HepG2 (cell line): ENCODE results near the gene TSPAN5. TPM values are rescaled to one million over a fixed set of nuclear protein-coding genes. Genes with fewer than 3 reads are reported as not detected.
A peak's percentile ranks its signal among the peaks of the same experiment; 100 is the strongest.

Source experiments
- ATAC-seq: fragments of 200-7000 bp; cut with Tn5 transposase; 3 replicates; pipeline ENCODE4 v1.9.1; 2020; ENCODE audit warnings: mild to moderate bottlenecking, moderate library complexity
- BruUV-seq: library from RNA; stranded (reverse); fragments of 400-500 nt; replicated peaks from 2 replicates; lab custom pipeline; 2021; lab: Mats Ljungman, UMichigan
- CTCF ChIA-PET: fragments of 300-600 bp; formaldehyde crosslinking; extraction: SDS; loops from one replicate; lab custom pipeline; 2021; ENCODE audit warnings: low total read pairs, inconsistent platforms, low intra/inter-chr PET ratio; lab: Yijun Ruan, JAX
- POLR2A ChIA-PET: fragments of 350-600 bp; sonication (Branson Sonifier 250); formaldehyde crosslinking; loops from one replicate; lab custom pipeline; 2020; ENCODE audit warnings: antibody characterized with exemption, inconsistent platforms; lab: Yijun Ruan, JAX
- DNase-seq: peaks from one replicate; pipeline ENCODE4 v3.0.0-alpha.2; 2015; ENCODE audit warnings: low spot score
- FAIRE-seq: peaks from 3 replicates; lab custom pipeline; 2011; peaks lifted over from hg19 to GRCh38; lab: Jason Lieb, UNC
- H2AFZ ChIP-seq: one replicate; pipeline ENCODE4 v1.6.1; 2011; ENCODE audit warnings: low read length, inconsistent platforms
- H3K27ac ChIP-seq: fragments of 300-600 bp; 3 replicates; pipeline ENCODE4 v1.8.0; 2011; ENCODE audit warnings: mixed run types, mild to moderate bottlenecking, mixed read lengths, low read length, inconsistent platforms; ENCODE audit not compliant: insufficient read depth; ENCODE audit errors: extremely low read length
- H3K27me3 ChIP-seq, 2 experiments: fragments of 200-600 bp in 1 of 2; 2 replicates in 1 of 2; 3 replicates in 1 of 2; pipeline versions ENCODE4 v1.6.0 to v1.8.0; 2011; ENCODE audit warnings: low read length in 2 of 2, mild to moderate bottlenecking in 2 of 2, moderate library complexity in 2 of 2, inconsistent platforms in 1 of 2; ENCODE audit not compliant: insufficient read depth in 2 of 2, control insufficient read depth in 1 of 2
- H3K36me3 ChIP-seq, 2 experiments: fragments of 200-600 bp in 1 of 2; replicated peaks in 1 of 2; 2 replicates in 1 of 2; 3 replicates in 1 of 2; pipeline versions ENCODE4 v1.5.1 to v1.8.0; 2011; ENCODE audit warnings: low read length in 2 of 2, inconsistent platforms in 1 of 2; ENCODE audit not compliant: insufficient read depth in 2 of 2, control insufficient read depth in 1 of 2
- H3K4me1 ChIP-seq: 2 replicates; pipeline ENCODE4 v1.5.1; 2012; ENCODE audit warnings: low read length, inconsistent platforms; ENCODE audit not compliant: insufficient read depth
- H3K4me2 ChIP-seq: 2 replicates; pipeline ENCODE4 v1.6.0; 2011; ENCODE audit warnings: low read depth, low read length, inconsistent platforms
- H3K4me3 ChIP-seq, 3 experiments: fragments of 200-600 bp in 1 of 3; sonication (generic), shearing (Covaris generic) in 1 of 3; replicated peaks in 1 of 3; 2 replicates each; pipeline ENCODE4 v1.5.1; 2011 to 2016; ENCODE audit warnings: low read length in 3 of 3, inconsistent platforms in 2 of 3, low read depth in 2 of 3, mild to moderate bottlenecking in 2 of 3, control low read depth in 1 of 3, mixed read lengths in 1 of 3; ENCODE audit not compliant: insufficient read depth in 1 of 3
- H3K79me2 ChIP-seq: one replicate; pipeline ENCODE4 v1.6.1; 2011; ENCODE audit warnings: low read length, inconsistent platforms; ENCODE audit not compliant: insufficient read depth
- H3K9ac ChIP-seq: 2 replicates; pipeline ENCODE4 v1.6.0; 2011; ENCODE audit warnings: mild to moderate bottlenecking, low read depth, low read length, inconsistent platforms; ENCODE audit not compliant: insufficient read depth
- H3K9me3 ChIP-seq: 2 replicates; pipeline ENCODE4 v1.5.1; 2012; ENCODE audit warnings: mild to moderate bottlenecking, low read length
- H4K20me1 ChIP-seq: 2 replicates; pipeline ENCODE4 v1.6.0; 2011; ENCODE audit warnings: inconsistent platforms, mild to moderate bottlenecking, low read length, moderate library complexity; ENCODE audit not compliant: insufficient read depth
- BRCA1 ChIP-seq: sonication (generic); formaldehyde crosslinking; IDR thresholded peaks from 2 replicates; pipeline ENCODE4 v1.4.0; 2020; ENCODE audit warnings: missing genetic modification reagents
- GABPB1 ChIP-seq: IDR thresholded peaks from 2 replicates; pipeline ENCODE4 v1.6.1; 2016; ENCODE audit warnings: mild to moderate bottlenecking, missing genetic modification reagents, moderate library complexity, missing compliant biosample characterization
- GLI4 ChIP-seq: sonication (generic); formaldehyde crosslinking; IDR thresholded peaks from 2 replicates; pipeline ENCODE4 v1.5.1; 2020; ENCODE audit warnings: missing genetic modification reagents, mild to moderate bottlenecking, moderate library complexity, borderline replicate concordance
- GTF2F1 ChIP-seq: fragments of 150-350 bp; IDR thresholded peaks from 2 replicates; pipeline ENCODE4 v1.6.1; 2014; ENCODE audit warnings: low read length
- JUN ChIP-seq: sonication (generic); formaldehyde crosslinking; IDR thresholded peaks from 2 replicates; pipeline ENCODE4 v1.4.0; 2020; ENCODE audit warnings: mild to moderate bottlenecking, missing genetic modification reagents
- KLF12 ChIP-seq: sonication (generic); formaldehyde crosslinking; IDR thresholded peaks from 2 replicates; pipeline ENCODE4 v1.4.0; 2020; ENCODE audit warnings: missing genetic modification reagents, borderline replicate concordance
- SMYD3 ChIP-seq: sonication (generic); formaldehyde crosslinking; IDR thresholded peaks from 2 replicates; pipeline ENCODE4 v1.8.1; 2023; ENCODE audit warnings: mild to moderate bottlenecking, missing genetic modification reagents
- SP140L ChIP-seq: sonication (generic); formaldehyde crosslinking; IDR thresholded peaks from 2 replicates; pipeline ENCODE4 v1.4.0; 2020; ENCODE audit warnings: missing genetic modification reagents, borderline replicate concordance
- TEF ChIP-seq: sonication (generic); formaldehyde crosslinking; IDR thresholded peaks from 2 replicates; pipeline ENCODE4 v1.5.0; 2020; ENCODE audit warnings: missing genetic modification reagents
- TSC22D2 ChIP-seq: sonication (generic); formaldehyde crosslinking; IDR thresholded peaks from 2 replicates; pipeline ENCODE4 v1.5.1; 2020; ENCODE audit warnings: missing genetic modification reagents, mild to moderate bottlenecking, borderline replicate concordance
- ZFP91 ChIP-seq: sonication (generic); formaldehyde crosslinking; IDR thresholded peaks from 2 replicates; pipeline ENCODE4 v1.9.0; 2022; ENCODE audit warnings: missing genetic modification reagents, mild to moderate bottlenecking, borderline replicate concordance
- ZKSCAN8 ChIP-seq: IDR thresholded peaks from 2 replicates; pipeline ENCODE4 v1.6.1; 2016; ENCODE audit warnings: borderline replicate concordance, missing genetic modification reagents, missing compliant biosample characterization
- ZMYM2 ChIP-seq: sonication (generic); formaldehyde crosslinking; IDR thresholded peaks from 2 replicates; pipeline ENCODE4 v1.8.0; 2022; ENCODE audit warnings: mild to moderate bottlenecking, missing genetic modification reagents
- ZNF205 ChIP-seq: IDR thresholded peaks from 2 replicates; pipeline ENCODE4 v1.6.1; 2018; ENCODE audit warnings: missing biosample characterization, missing genetic modification reagents
- ZNF282 ChIP-seq: fragments of 450-650 bp; IDR thresholded peaks from 2 replicates; pipeline ENCODE4 v1.6.1; 2018; ENCODE audit not compliant: partially characterized antibody
- ZNF446 ChIP-seq: sonication (generic); formaldehyde crosslinking; IDR thresholded peaks from 2 replicates; pipeline ENCODE4 v1.5.0; 2020; ENCODE audit warnings: mild to moderate bottlenecking, missing genetic modification reagents
- ZNF784 ChIP-seq: sonication (generic); formaldehyde crosslinking; IDR thresholded peaks from 2 replicates; pipeline ENCODE4 v1.5.1; 2020; ENCODE audit warnings: missing genetic modification reagents, mild to moderate bottlenecking, borderline replicate concordance
- WGBS: methylation state at CpG from one replicate; pipeline ENCODE4 v1.1.6; 2017; ENCODE audit warnings: low lambda C conversion rate; 5-methylcytosine and 5-hydroxymethylcytosine counted together
- in situ Hi-C: cut with HindIII; loops from 2 replicates; pipeline ENCODE4 v1.10.0; 2017; ENCODE audit warnings: low pct_unique_long_range_greater_than_20kb; ENCODE audit not compliant: extremely low pct_ligation_motif_present
- intact Hi-C: fragments of 100-400 bp; cut with micrococcal nuclease; formaldehyde crosslinking; loops from one replicate; pipeline ENCODE4 v1.10.0; 2022; ENCODE audit not compliant: unreplicated experiment
- polyA plus RNA-seq, 8 experiments: library from polyadenylated mRNA; depleted of rRNA in 3 of 8; stranded (reverse) in 7 of 8; unstranded in 1 of 8; fragments of >200 nt; fragmentation: Illumina TruSeq in 4 of 8; extraction: Trizol in 4 of 8; gene quantifications; 2 replicates each; pipeline versions ENCODE4 v1.2.1 to v1.2.3, GENCODE V29; 2011 to 2016; ENCODE audit warnings: low read depth in 4 of 8, missing spikeins in 1 of 8, mixed read lengths in 1 of 8; ENCODE audit not compliant: insufficient read depth in 1 of 8
- total RNA-seq, 5 experiments: library from RNA; depleted of rRNA; stranded (reverse); fragments of >200 nt; fragmentation: Illumina TruSeq; extraction: Trizol; gene quantifications; 2 replicates each; pipeline ENCODE4 v1.2.3, GENCODE V29; 2016; ENCODE audit warnings: low read depth in 1 of 5

TSPAN5 gene
- total and polyA plus RNA-seq, 2 of the 13 experiments (the other 11 are each of a cell fraction or from before 2014, with no cell fraction given), result 0.20 to 0.53 TPM

GRCh38 chr4:98490251-98490650 is 168.2 kb downstream of the TSPAN5 start (continued):
- no peak for TF ChIP-seq ZNF784 (CRISPR knock-in tag)
- TF ChIP-seq GLI4 (CRISPR knock-in tag), result no peak
- TF ChIP-seq ZMYM2 (CRISPR knock-in tag), result no peak

GRCh38 chr4:98485816-98486345 is 172.5 kb downstream of the TSPAN5 start:
- TF ChIP-seq ZNF205 (CRISPR knock-in tag), result no peak
- TF ChIP-seq JUN (CRISPR knock-in tag), result no peak
- TF ChIP-seq GABPB1 (CRISPR knock-in tag), result no peak
- TF ChIP-seq ZNF282, result no peak
- no peak for TF ChIP-seq TSC22D2 (CRISPR knock-in tag)
- no peak for TF ChIP-seq ZFP91 (CRISPR knock-in tag)
- no peak for TF ChIP-seq ZNF446 (CRISPR knock-in tag)
- TF ChIP-seq GTF2F1, result no peak
- no peak for TF ChIP-seq KLF12 (CRISPR knock-in tag)
- TF ChIP-seq ZKSCAN8, result no peak
- no peak for TF ChIP-seq SP140L (CRISPR knock-in tag)
- TF ChIP-seq BRCA1 (CRISPR knock-in tag), result no peak
- no peak for TF ChIP-seq SMYD3 (CRISPR knock-in tag)
- TF ChIP-seq TEF (CRISPR knock-in tag), result no peak
- intact Hi-C loops (no loop called here), in situ Hi-C loops (no loop called here)
- BruUV-seq, result no TSS peak
- WGBS, result 4% methylated on average over 7 of the region's 7 CpGs
- ATAC-seq (no peak), DNase-seq (peak; percentile 10), FAIRE-seq (no peak)
- 0 out of 5 replicates have a peak, but pooled peaks cover 0 to 5% of the 10 kb centered on the region in 2 experiments for H3K27me3 ChIP-seq
- no peaks in the 10 kb centered on the region for H3K79me2 ChIP-seq
- no peaks in the 10 kb centered on the region for H4K20me1 ChIP-seq
- no peaks in the 10 kb centered on the region for H3K9me3 ChIP-seq
- peak overlapping the region; percentile 31 for H3K4me2 ChIP-seq
- CTCF ChIA-PET, result no interaction called here
- H3K9ac ChIP-seq, result no peak overlapping the region
- 0 out of 2 replicates have a peak, but pooled peaks cover 6% of the 10 kb centered on the region for H3K4me1 ChIP-seq
- POLR2A ChIA-PET, result no interaction called here
- H3K4me3 ChIP-seq, result no peak overlapping the region; a peak in 1 of 6 replicates
- no peak overlapping the region for H3K27ac ChIP-seq
- H2AFZ ChIP-seq, result no peak overlapping the region
- no peaks in the 10 kb centered on the region for H3K36me3 ChIP-seq
